GM21367 (cell line): ENCODE results near the gene CLK3.
"Not testable (repeated sequence)": the region's sequence is repeated elsewhere in the genome, so short reads cannot be mapped to it uniquely, and the experiment has no call there.

Source experiments
- ATAC-seq: cut with Tn5 transposase; IDR thresholded peaks from one replicate; pipeline ENCODE4 v1.9.1; 2021; ENCODE audit not compliant: unreplicated experiment

The CLK3 gene

DNA sequence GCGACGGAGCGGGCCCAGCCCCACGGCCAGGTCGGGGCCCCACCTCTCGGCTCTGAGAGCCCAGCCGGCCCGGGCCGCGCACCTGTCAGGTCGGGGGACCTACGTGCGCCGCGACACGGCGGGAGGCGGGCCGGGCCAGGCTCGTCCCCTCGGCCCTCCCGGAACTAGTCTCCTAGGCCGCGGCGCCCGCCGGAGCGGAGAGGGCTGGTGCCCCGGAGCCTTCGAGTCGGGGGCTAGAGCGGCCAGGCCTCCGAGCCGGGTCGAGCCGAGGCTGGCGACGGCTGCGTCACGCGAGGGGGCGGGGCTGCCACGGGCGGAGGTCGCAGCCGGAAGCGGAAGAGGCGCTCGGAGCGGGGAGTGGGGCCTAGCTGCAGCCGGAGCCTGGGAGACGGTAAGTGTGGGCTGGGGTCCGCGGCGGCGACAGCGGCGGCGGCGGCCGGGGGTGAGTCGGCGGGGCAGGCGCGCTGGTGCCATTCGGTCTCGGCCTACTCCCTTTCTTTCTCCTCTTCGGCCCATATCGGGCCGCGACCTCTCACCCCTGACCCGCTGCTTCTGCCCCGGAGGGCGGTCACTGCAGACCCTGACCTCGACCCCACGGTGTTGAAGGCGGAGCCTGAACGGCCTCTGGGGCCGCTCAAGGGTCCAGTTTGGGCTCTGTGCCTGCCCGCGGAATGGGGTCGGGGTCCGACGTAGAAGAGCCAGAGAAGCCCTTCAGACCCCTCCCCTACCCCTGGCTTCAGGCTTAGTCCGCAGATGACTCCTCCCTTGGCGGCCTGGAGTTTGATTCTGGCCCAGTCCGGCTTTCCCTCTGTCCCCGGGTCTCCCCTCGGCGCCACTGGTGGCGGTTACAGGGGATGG, at the start of gene CLK3:
Gene CLK3 (plus strand): TSS at position 329 of the 858 bp plus-strand sequence. CDS start 3,361 bp downstream, outside the sequence.
- peak; percentile 60 for ATAC-seq

DNA sequence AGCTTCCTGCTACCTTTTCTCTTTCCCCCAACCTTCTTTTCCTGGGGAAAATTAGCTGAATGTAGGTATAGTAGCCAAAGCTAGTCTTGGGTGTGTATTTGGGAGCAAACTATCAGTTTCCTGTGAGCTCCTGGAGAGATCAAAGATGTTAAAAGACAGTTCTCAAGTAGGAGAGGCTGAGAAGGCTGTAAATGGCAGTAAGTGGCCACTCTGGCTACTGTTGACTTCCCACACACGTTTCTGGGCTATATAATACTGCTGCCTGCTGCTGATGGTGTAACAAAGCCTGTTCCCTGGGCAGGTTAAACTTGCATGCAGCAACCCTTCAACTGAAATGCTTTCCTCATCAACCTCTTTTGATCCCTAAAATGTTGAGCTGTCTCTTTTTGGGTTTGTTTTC, 47.0 kb upstream of the CLK3 start:
- ATAC-seq: no peak

DNA sequence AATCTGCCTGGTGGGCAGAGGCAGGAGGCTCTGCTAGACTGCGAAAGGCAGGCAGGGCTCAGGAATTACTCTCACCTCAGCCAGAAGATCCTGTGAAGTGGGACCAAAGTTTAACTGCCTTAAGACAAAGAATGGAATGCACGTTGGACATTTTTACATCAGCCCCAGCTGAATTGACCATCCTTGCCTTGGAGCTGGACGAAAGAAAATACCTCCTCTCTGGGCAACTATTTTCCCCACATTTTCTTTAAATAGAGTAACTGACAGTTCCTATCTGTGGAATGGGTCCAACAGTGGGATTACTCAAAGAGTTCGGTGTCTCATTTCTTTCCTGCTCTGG, 45.9 kb upstream of the CLK3 start:
- ATAC-seq: no peak

GRCh38 chr15:74571191-74571590, 44.4 kb upstream of the CLK3 start:
- ATAC-seq: no peak

DNA sequence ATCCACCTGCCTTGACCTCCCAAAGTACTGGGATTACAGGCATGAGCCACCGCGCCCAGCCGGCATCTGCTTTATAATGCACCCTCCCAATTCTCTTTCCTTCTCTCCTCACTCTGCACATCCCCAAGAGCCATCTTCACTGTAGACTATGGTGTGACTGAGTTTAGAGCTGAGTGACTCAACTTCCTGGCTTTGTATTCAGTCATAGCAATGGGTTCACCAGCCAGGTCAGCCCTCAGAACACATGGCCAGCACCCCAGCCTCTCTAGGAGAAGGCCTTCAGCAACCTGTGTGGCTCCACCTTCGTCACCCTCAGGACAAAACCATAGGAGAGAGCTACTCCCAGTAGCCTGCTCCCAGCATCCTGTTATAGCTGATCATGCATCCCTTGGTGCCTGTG, 41.6 kb upstream of the CLK3 start:
- no peak for ATAC-seq

DNA sequence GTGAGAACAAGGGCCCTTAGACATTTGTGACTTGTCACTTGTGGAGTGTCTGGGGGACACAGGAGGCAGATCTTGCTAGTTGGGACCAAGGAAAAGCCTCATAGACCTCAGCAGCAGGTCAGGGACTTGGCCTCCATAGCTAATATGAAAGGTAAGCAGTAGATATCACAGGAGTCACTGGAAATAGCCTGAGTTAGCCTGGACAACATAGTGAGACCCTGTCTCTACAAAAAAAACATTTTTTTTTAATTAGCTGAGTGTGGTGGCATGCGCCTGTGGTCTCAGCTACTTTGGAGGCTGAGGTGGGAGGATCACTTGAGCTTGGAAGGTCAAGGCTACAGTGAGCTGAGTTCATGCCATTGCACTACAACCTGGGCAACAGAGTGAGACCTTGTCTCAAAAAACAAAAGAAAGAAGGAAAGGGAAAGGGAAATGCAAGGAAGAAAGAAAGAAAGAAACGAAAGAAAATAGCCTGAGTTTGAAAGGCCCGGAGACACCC, 37.1 kb upstream of the CLK3 start:
- no peak for ATAC-seq

DNA sequence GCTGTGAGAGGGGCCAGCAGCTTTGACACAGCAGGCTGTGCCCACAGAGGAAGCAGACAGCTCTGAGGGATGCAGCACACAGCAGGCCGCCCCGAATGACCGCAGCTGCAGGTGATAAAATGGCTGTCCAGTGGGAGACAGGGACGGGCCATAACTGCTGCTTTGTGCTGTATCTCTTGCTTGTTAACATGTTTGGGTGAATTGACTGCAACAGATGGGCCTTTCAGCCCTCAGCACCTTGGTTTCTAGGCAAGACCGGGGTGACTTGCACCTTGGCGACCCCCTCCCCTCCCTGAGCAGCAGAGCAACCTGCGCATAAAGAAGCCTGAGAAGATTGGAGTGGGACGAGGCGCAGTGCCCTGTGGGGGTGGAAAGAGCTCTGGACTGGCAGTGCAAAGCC, 36.6 kb upstream of the CLK3 start:
- ATAC-seq: no peak

- no peak for ATAC-seq
Measured at GRCh38 chr15:74580538-74581350, 34.9 kb upstream of the CLK3 start.

DNA sequence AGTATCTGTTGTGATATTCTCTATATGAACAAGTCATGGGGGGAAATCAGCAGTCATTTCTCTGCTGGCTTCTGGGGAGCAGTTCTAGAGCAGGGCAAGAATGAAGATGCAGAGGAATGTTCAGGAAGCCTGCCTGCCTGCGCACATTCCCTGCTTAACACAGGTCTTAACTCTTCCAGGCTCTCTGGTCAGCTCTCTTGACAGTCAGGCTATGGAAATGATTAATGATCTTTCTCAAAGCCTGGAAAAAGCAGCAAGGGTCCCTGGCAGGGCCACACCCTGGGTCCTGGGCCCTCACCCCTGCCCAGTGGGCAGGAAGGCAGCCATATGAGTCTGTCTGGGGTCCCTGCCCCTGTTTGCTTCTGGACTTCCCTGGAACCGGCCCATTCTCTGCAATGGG, 31.4 kb upstream of the CLK3 start:
- no peak for ATAC-seq

GRCh38 chr15:74584779-74585178, 30.9 kb upstream of the CLK3 start:
- ATAC-seq: no peak

DNA sequence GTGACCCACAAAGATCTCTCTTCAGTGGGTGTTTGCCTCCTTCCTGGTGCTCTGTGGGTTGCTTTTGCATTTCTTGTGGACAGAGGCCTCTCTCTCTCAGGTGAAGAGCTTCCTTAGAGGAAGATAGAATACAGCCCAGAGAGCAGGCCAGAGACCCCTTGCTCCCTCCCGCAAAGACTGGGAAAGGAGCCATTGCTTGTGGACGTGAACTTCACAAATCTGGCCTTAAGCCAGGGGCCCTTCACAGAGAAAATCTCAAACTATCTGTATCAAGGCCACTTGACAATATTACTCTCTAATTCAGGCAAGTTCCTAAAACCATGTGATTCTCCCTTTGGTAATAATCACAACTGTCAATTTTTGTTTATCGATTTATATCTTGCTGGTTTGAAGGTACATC, 30.4 kb upstream of the CLK3 start:
- ATAC-seq: no peak

GRCh38 chr15:74585857-74586256, 29.8 kb upstream of the CLK3 start:
- no peak for ATAC-seq

DNA sequence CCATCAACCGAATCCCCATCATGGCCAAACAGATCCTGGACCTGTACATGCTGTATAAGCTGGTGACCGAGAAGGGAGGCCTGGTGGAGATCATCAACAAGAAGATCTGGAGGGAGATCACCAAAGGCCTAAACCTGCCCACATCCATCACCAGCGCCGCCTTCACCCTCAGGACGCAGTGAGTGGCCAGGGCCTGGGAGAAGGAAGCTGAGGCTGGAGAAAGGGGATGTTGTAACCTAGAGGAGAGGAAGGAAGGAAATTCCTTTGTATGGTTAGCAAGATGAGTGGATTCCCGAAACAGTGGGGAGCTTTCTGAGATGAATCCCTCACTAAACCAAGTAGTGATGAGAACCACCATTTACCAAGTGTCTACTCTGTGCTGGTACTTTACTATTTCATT, 25.8 kb upstream of the CLK3 start:
- ATAC-seq: no peak

DNA sequence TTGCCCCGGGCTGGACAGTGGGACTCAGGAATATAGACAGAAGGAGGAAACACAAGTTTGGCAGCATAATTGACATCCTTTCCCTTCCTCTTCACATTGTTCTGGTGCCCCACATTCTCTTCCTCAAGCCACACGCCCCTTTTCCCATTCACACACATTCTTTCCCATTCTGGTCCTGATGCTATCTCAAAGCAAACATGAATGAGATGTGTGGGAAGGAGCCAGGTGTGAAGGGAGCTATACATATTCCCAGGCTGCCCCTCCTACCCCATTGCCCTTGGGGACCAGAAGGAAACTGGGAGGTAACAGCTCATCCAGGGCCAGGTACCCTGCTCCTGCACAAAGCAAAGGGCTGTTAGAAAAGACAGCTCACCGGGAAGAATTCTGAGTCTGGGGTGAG, 23.4 kb upstream of the CLK3 start:
- ATAC-seq: no peak

DNA sequence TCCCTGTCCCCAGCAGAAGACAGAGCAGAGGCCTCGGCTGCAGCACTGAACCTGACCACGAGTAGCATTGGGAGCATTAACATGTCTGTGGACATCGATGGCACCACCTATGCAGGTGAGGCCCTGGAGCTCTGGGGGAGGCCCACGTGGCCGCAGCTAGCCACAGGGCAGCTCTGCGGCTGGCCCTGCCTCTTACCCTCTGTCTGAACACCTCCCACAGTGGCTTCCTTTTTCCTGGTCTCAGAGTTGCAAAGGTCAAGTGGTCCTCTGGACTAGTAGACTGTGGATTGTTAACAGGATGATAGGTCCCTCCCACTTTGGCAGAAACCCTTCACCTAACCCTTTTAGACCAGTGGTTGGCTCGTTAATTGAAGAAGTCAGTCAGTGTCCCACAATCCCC, 22.5 kb upstream of the CLK3 start:
- no peak for ATAC-seq

GRCh38 chr15:74594455-74594854, 21.2 kb upstream of the CLK3 start:
- ATAC-seq: no peak

GRCh38 chr15:74595271-74595670, 20.4 kb upstream of the CLK3 start:
- no peak for ATAC-seq

- ATAC-seq: not testable (repeated sequence)
Measured at GRCh38 chr15:74596736-74597135, 18.9 kb upstream of the CLK3 start.

GRCh38 chr15:74597146-74597705, 18.4 kb upstream of the CLK3 start:
- not testable (repeated sequence) for ATAC-seq

DNA sequence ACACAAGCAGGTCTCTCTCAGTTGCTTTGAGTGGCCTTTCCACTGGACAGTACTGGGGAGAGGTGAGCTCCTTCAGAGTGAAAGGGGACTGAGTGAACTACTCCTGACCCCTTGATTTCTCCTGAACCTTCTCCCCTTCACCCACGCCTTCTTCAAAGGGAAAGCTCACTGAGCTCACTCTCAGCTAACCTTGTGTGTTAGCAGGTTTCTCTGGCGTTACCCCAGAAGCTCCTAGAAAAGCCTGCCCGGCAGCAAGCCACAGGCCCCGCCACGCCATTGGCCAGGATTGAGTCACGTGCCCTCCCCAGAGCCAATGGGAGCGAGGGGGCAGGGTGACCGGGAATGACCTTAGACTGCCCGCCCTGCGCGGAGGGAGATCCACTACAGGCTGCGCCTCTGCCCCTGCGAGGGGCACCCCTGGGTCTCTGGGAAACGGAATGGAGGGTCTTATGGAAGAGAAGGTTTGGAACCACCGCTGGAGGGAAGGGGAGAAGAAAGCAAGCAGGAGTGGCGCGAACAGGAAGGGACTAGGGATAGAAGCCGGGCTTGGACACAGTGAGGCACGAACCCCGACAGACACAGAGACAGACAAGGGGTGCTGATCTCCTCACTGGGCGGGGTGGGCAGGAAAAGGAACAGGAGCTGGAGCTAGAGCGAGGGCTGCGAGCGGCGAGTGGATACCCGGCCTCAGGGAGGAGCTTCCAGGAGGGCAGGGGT, 17.4 kb upstream of the CLK3 start:
- ATAC-seq: peak; percentile 80

GRCh38 chr15:74599156-74599555, 16.5 kb upstream of the CLK3 start:
- no peak for ATAC-seq
